Endothelial cell of umbilical vein (primary cell): ENCODE data around the gene OOSP2. TPM values are rescaled to one million over a fixed set of nuclear protein-coding genes. Genes with fewer than 3 reads are reported as not detected.

ENCODE experiments used
- BruUV-seq: library from RNA; stranded (reverse); fragments of 400-500 nt; replicated peaks from 2 replicates; lab custom pipeline; 2021; lab: Mats Ljungman, UMichigan
- CTCF ChIA-PET: fragments of 300-600, 350-600 bp; sonication (Branson Sonifier 250); formaldehyde crosslinking; loops from one replicate; lab custom pipeline; 2021; ENCODE audit warnings: antibody characterized with exemption, inconsistent platforms; lab: Charles Lee
- POLR2A ChIA-PET: fragments of 300-600, 350-600 bp; sonication (Branson Sonifier 250); formaldehyde crosslinking; loops from one replicate; lab custom pipeline; 2021; ENCODE audit warnings: antibody characterized with exemption, inconsistent platforms; lab: Charles Lee
- DNase-seq: peaks from one replicate; pipeline ENCODE4 v3.0.0-alpha.2; 2011; ENCODE audit warnings: low read depth, low spot score
- FAIRE-seq: peaks from 2 replicates; lab custom pipeline; 2011; peaks lifted over from hg19 to GRCh38; lab: Jason Lieb, UNC
- H2AFZ ChIP-seq: 2 replicates; pipeline ENCODE4 v1.6.0; 2012; ENCODE audit warnings: low read depth, low read length, control low read depth, inconsistent platforms
- H3K27ac ChIP-seq: 2 replicates; pipeline ENCODE4 v1.5.1; 2011; ENCODE audit warnings: low read depth, mild to moderate bottlenecking, control low read depth, low read length, moderate library complexity; ENCODE audit not compliant: insufficient read depth
- H3K27me3 ChIP-seq, 2 experiments: 2 replicates each; pipeline versions ENCODE4 v1.6.0 to v1.6.1; 2011; ENCODE audit warnings: low read length in 2 of 2, mixed read lengths in 1 of 2; ENCODE audit not compliant: control insufficient read depth in 2 of 2, insufficient read depth in 2 of 2
- H3K36me3 ChIP-seq, 2 experiments: 2 replicates in 1 of 2; 3 replicates in 1 of 2; pipeline ENCODE4 v1.5.1; 2011; ENCODE audit warnings: low read length in 2 of 2, mild to moderate bottlenecking in 1 of 2, moderate library complexity in 1 of 2; ENCODE audit not compliant: control insufficient read depth in 2 of 2, insufficient read depth in 2 of 2; ENCODE audit errors: extremely low read depth in 1 of 2
- H3K4me1 ChIP-seq: 3 replicates; pipeline ENCODE4 v1.5.1; 2011; ENCODE audit warnings: mild to moderate bottlenecking, low read length; ENCODE audit not compliant: control insufficient read depth, insufficient read depth; ENCODE audit errors: extremely low read depth
- H3K4me2 ChIP-seq: 2 replicates; pipeline ENCODE4 v1.6.1; 2011; ENCODE audit warnings: low read length, control low read depth, mixed read lengths; ENCODE audit not compliant: insufficient read depth
- H3K4me3 ChIP-seq, 3 experiments: fragments of 200-600 bp in 1 of 3; sonication (generic), shearing (Covaris generic) in 1 of 3; replicated peaks in 1 of 3; 2 replicates each; pipeline ENCODE4 v1.5.1; 2011 to 2016; ENCODE audit warnings: control low read depth in 3 of 3, low read length in 3 of 3, mild to moderate bottlenecking in 2 of 3, inconsistent platforms in 1 of 3, low read depth in 1 of 3, moderate library complexity in 1 of 3; ENCODE audit not compliant: insufficient read depth in 1 of 3
- H3K79me2 ChIP-seq: 2 replicates; pipeline ENCODE4 v1.6.0; 2012; ENCODE audit warnings: low read length, inconsistent platforms; ENCODE audit not compliant: control insufficient read depth, insufficient read depth
- H3K9ac ChIP-seq: replicated peaks from 2 replicates; pipeline ENCODE3; 2011; ENCODE audit warnings: low read length, control low read depth; ENCODE audit not compliant: insufficient read depth; ENCODE audit errors: extremely low read depth
- H3K9me1 ChIP-seq: replicated peaks from 3 replicates; pipeline ENCODE4 v1.6.0; 2011; ENCODE audit warnings: mild to moderate bottlenecking, low read length; ENCODE audit not compliant: control insufficient read depth, insufficient read depth; ENCODE audit errors: extremely low read depth
- H3K9me3 ChIP-seq: replicated peaks from 2 replicates; pipeline ENCODE4 v1.5.1; 2012; ENCODE audit warnings: low read length, inconsistent platforms; ENCODE audit not compliant: control insufficient read depth, insufficient read depth
- H4K20me1 ChIP-seq: replicated peaks from 2 replicates; pipeline ENCODE3; 2011; ENCODE audit warnings: mild to moderate bottlenecking, low read length; ENCODE audit not compliant: control insufficient read depth, insufficient read depth; ENCODE audit errors: extremely low read depth
- EZH2 ChIP-seq: IDR thresholded peaks from 2 replicates; pipeline ENCODE4 v1.6.1; 2012; ENCODE audit warnings: borderline replicate concordance, low read depth, mild to moderate bottlenecking, moderate library complexity, low read length, inconsistent platforms; ENCODE audit not compliant: severe bottlenecking
- FOS ChIP-seq: IDR thresholded peaks from 2 replicates; pipeline ENCODE4 v1.6.1; 2011; ENCODE audit warnings: mild to moderate bottlenecking, low read length, moderate library complexity, borderline replicate concordance; ENCODE audit not compliant: insufficient read depth
- GATA2 ChIP-seq: IDR thresholded peaks from 2 replicates; pipeline ENCODE4 v1.7.0; 2011; ENCODE audit warnings: low read depth, mild to moderate bottlenecking, moderate library complexity, mixed read lengths, low read length; ENCODE audit not compliant: insufficient read length, insufficient read depth
- JUN ChIP-seq: IDR thresholded peaks from 2 replicates; pipeline ENCODE4 v1.6.1; 2011; ENCODE audit warnings: borderline replicate concordance, low read depth; ENCODE audit not compliant: insufficient read length, insufficient read depth
- MAX ChIP-seq: IDR thresholded peaks from 2 replicates; pipeline ENCODE4 v1.6.1; 2011; ENCODE audit not compliant: insufficient read depth, insufficient read length
- MYC ChIP-seq: IDR thresholded peaks from one replicate; pipeline ENCODE4 v1.6.1; 2011; ENCODE audit warnings: mild to moderate bottlenecking, low read depth, low read length
- POLR2A ChIP-seq: IDR thresholded peaks from 2 replicates; pipeline ENCODE4 v1.6.1; 2012; ENCODE audit warnings: low read depth, mild to moderate bottlenecking, control low read depth, low read length
- POLR2AphosphoS5 ChIP-seq: IDR thresholded peaks from 2 replicates; pipeline ENCODE4 v1.6.1; 2012; ENCODE audit warnings: low read depth, mild to moderate bottlenecking, control low read depth, low read length, moderate library complexity; ENCODE audit not compliant: insufficient read depth
- dilution Hi-C: fragments of 300-500 bp; cut with MboI; formaldehyde crosslinking; loops from one replicate; pipeline ENCODE4 v1.15.0; 2019; ENCODE audit warnings: low sequenced_read_pairs; ENCODE audit not compliant: extremely low pct_ligation_motif_present
- intact Hi-C: fragments of 100-400 bp; cut with micrococcal nuclease; formaldehyde crosslinking; loops from one replicate; pipeline ENCODE4 v1.10.0; 2022
- polyA plus RNA-seq, 4 experiments: library from polyadenylated mRNA; depleted of rRNA in 3 of 4; stranded (reverse) in 3 of 4; unstranded in 1 of 4; fragments of >200 nt; gene quantifications; 2 replicates each; pipeline versions ENCODE4 v1.2.1 to v1.2.3, GENCODE V29; 2011 to 2012; ENCODE audit warnings: missing spikeins in 1 of 4
- total RNA-seq: library from RNA; stranded (reverse); gene quantifications from 2 replicates; pipeline ENCODE4 v1.2.3, GENCODE V29; 2021
- TF ChIP-seq, protein P1 (sequence below), 2 donors: IDR thresholded peaks; 1 replicate in 1 of 2; 2 replicates in 1 of 2; pipeline ENCODE4 v1.5.1; 2011; ENCODE audit warnings: low read length in 2 of 2, mild to moderate bottlenecking in 2 of 2, moderate library complexity in 2 of 2, control low read depth in 1 of 2, inconsistent platforms in 1 of 2, low read depth in 1 of 2; ENCODE audit not compliant: insufficient read depth in 1 of 2; ENCODE audit errors: extremely low read depth in 1 of 2

Gene OOSP2
- total and polyA plus RNA-seq, 2 donors (not counting 3 experiments of a cell fraction or from before 2014, with no cell fraction given) = not detected

- H3K79me2 ChIP-seq = no peaks in the 10 kb centered on the region
- dilution Hi-C loops (no loop called here), intact Hi-C loops (no loop called here)
- ChIA-PET CTCF (interaction anchor here (0.9 to 1.3 kb wide), 3 partner anchors 11 to 65 kb away, joined by 3 to 4 read pairs (median 4); no protein-coding TSS in a partner anchor), POLR2A (no interaction called here)
- no peaks in the 10 kb centered on the region for H3K9me1 ChIP-seq
- no peak for DNase-seq
- H4K20me1 ChIP-seq = no peaks in the 10 kb centered on the region
- H3K9ac ChIP-seq = no peak within 1 kb of the TSS
- no peak within 1 kb of the TSS for H3K27ac ChIP-seq
- FAIRE-seq = no peak
- TF ChIP-seq POLR2AphosphoS5 = no peak
- no peak for TF ChIP-seq GATA2
- no peak for TF ChIP-seq JUN
- TF ChIP-seq MYC = no peak
- TF ChIP-seq, protein P1, sequence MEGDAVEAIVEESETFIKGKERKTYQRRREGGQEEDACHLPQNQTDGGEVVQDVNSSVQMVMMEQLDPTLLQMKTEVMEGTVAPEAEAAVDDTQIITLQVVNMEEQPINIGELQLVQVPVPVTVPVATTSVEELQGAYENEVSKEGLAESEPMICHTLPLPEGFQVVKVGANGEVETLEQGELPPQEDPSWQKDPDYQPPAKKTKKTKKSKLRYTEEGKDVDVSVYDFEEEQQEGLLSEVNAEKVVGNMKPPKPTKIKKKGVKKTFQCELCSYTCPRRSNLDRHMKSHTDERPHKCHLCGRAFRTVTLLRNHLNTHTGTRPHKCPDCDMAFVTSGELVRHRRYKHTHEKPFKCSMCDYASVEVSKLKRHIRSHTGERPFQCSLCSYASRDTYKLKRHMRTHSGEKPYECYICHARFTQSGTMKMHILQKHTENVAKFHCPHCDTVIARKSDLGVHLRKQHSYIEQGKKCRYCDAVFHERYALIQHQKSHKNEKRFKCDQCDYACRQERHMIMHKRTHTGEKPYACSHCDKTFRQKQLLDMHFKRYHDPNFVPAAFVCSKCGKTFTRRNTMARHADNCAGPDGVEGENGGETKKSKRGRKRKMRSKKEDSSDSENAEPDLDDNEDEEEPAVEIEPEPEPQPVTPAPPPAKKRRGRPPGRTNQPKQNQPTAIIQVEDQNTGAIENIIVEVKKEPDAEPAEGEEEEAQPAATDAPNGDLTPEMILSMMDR (IDR thresholded peaks at IDR 0.05; ENCODE audit: extremely low read depth in 1 of 2, insufficient read depth in 1 of 2, low read depth in 1 of 2, low read length in 2 of 2) = no peak
- TF ChIP-seq FOS = no peak
- no peak for TF ChIP-seq MAX
- TF ChIP-seq POLR2A = no peak
- TF ChIP-seq EZH2 = no peak
- H2AFZ ChIP-seq = no peak within 1 kb of the TSS
- no TSS peak for BruUV-seq
- H3K9me3 ChIP-seq = no peaks in the 10 kb centered on the region
- H3K4me1 ChIP-seq = no peaks in the 10 kb centered on the region
- no peak within 1 kb of the TSS for H3K4me3 ChIP-seq
- H3K27me3 ChIP-seq = peaks cover 5 to 10% of the 10 kb centered on the region in 2 experiments
- no peaks in the 10 kb centered on the region for H3K36me3 ChIP-seq
- H3K4me2 ChIP-seq = no peak within 1 kb of the TSS
These were observed 48.2 kb downstream of the OOSP2 start, which contains the start of gene MS4A2 for GRCh38 chr11:60088364-60088763. Gene MS4A2, plus strand, starts transcription at chr11:60088664. Its CDS starts 102 bp downstream, at chr11:60088766.
